ENCODE measurements around the gene PRND. TPM values are rescaled to one million over a fixed set of nuclear protein-coding genes. Genes with fewer than 3 reads are reported as not detected.

The PRND gene
- total and polyA plus RNA-seq, 2 of the 4 experiments (the other 2 are of a cell fraction), result not detected

DNA sequence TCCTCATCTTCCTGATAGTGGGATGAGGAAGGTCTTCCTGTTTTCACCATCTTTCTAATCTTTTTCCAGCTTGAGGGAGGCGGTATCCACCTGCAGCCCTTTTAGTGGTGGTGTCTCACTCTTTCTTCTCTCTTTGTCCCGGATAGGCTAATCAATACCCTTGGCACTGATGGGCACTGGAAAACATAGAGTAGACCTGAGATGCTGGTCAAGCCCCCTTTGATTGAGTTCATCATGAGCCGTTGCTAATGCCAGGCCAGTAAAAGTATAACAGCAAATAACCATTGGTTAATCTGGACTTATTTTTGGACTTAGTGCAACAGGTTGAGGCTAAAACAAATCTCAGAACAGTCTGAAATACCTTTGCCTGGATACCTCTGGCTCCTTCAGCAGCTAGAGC, 21.8 kb upstream of the PRND start:
- no CpG with 5 or more reads among the region's 3 CpGs for WGBS, 2 experiments (ENCODE audit: extremely low coverage in 2 of 2, insufficient read length in 1 of 2)
- no peak overlapping the region for H2BK20ac ChIP-seq (ENCODE audit: low read depth, low read length)
- no peak for ATAC-seq (ENCODE audit: low read depth)
- peaks cover 26% of the 10 kb centered on the region for H3K9me1 ChIP-seq (ENCODE audit: insufficient read depth, low read length)
- CTCF ChIA-PET, result no interaction called here
- TF ChIP-seq RAD21 (IDR thresholded peaks at IDR 0.05; ENCODE audit: low read length) (no peak), NFE2L2 (IDR thresholded peaks at IDR 0.05; ENCODE audit: low read depth, low read length) (no peak), CEBPB (IDR thresholded peaks at IDR 0.05; ENCODE audit: low read depth, low read length) (no peak), MAZ (IDR thresholded peaks at IDR 0.05; ENCODE audit: borderline replicate concordance, low read depth, low read length) (no peak), CHD1 (IDR thresholded peaks at IDR 0.05; ENCODE audit: low read depth, low read length) (no peak), FOS (IDR thresholded peaks at IDR 0.05; ENCODE audit: low read depth, low read length) (no peak), SMC3 (IDR thresholded peaks at IDR 0.05; ENCODE audit: low read depth, low read length) (no peak), RFX5 (IDR thresholded peaks at IDR 0.05; ENCODE audit: low read depth, low read length) (no peak), MXI1 (IDR thresholded peaks at IDR 0.05; ENCODE audit: borderline replicate concordance, low read depth, low read length) (no peak), BHLHE40 (IDR thresholded peaks at IDR 0.05; ENCODE audit: low read depth, low read length) (no peak), MAFK (IDR thresholded peaks at IDR 0.05; ENCODE audit: low read depth, low read length) (no peak), ELK1 (IDR thresholded peaks at IDR 0.05; ENCODE audit: borderline replicate concordance, low read depth, low read length) (no peak), POLR2A (IDR thresholded peaks at IDR 0.05; ENCODE audit: low read depth, low read length) (no peak), RCOR1 (IDR thresholded peaks at IDR 0.05; ENCODE audit: insufficient replicate concordance, low read length) (no peak)
- TF ChIP-seq, protein P1, sequence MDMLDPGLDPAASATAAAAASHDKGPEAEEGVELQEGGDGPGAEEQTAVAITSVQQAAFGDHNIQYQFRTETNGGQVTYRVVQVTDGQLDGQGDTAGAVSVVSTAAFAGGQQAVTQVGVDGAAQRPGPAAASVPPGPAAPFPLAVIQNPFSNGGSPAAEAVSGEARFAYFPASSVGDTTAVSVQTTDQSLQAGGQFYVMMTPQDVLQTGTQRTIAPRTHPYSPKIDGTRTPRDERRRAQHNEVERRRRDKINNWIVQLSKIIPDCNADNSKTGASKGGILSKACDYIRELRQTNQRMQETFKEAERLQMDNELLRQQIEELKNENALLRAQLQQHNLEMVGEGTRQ (IDR thresholded peaks at IDR 0.05; ENCODE audit: low read depth, low read length), result no peak
- TF ChIP-seq, protein P2, sequence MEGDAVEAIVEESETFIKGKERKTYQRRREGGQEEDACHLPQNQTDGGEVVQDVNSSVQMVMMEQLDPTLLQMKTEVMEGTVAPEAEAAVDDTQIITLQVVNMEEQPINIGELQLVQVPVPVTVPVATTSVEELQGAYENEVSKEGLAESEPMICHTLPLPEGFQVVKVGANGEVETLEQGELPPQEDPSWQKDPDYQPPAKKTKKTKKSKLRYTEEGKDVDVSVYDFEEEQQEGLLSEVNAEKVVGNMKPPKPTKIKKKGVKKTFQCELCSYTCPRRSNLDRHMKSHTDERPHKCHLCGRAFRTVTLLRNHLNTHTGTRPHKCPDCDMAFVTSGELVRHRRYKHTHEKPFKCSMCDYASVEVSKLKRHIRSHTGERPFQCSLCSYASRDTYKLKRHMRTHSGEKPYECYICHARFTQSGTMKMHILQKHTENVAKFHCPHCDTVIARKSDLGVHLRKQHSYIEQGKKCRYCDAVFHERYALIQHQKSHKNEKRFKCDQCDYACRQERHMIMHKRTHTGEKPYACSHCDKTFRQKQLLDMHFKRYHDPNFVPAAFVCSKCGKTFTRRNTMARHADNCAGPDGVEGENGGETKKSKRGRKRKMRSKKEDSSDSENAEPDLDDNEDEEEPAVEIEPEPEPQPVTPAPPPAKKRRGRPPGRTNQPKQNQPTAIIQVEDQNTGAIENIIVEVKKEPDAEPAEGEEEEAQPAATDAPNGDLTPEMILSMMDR (conservative IDR thresholded peaks at IDR 0.05; ENCODE audit: low read depth, low read length), result no peak
- intact Hi-C loops (cut with micrococcal nuclease), result no loop called here
- H2BK15ac ChIP-seq (ENCODE audit: low read depth, low read length), result no peak overlapping the region
- dilution Hi-C loops (cut with HindIII; ENCODE audit: low sequenced_read_pairs, unreplicated experiment), result no loop called here
- H3K27ac ChIP-seq (ENCODE audit: insufficient read depth, low read length), result no peak overlapping the region
- H4K8ac ChIP-seq (ENCODE audit: low read depth in 2 of 2, low read length in 2 of 2), result no peak overlapping the region
- in situ Hi-C loops (cut with MboI; ENCODE audit: low sequenced_read_pairs), result no loop called here
- H4K91ac ChIP-seq (ENCODE audit: insufficient read depth, low read depth, low read length), result no peak overlapping the region
- H3K14ac ChIP-seq (replicated peaks; ENCODE audit: low read depth, low read length), result no peak overlapping the region
- H3K27me3 ChIP-seq (ENCODE audit: control insufficient read depth, insufficient read depth, low read length), result no peaks in the 10 kb centered on the region
- H2AFZ ChIP-seq (replicated peaks; ENCODE audit: low read length, poor library complexity), result no peak overlapping the region
- H3K4me1 ChIP-seq (ENCODE audit: control insufficient read depth, insufficient read depth, low read length), result peaks cover 4% of the 10 kb centered on the region; the same call in 1 of the 2 replicates
- no peak overlapping the region for H3K56ac ChIP-seq (ENCODE audit: extremely low read depth, insufficient read depth, low read length)
- H3K79me1 ChIP-seq (ENCODE audit: low read depth in 1 of 2, low read length in 2 of 2), result peaks cover 20 to 53% of the 10 kb centered on the region in 2 experiments
- H3K4me2 ChIP-seq (ENCODE audit: low read depth, low read length), result no peak overlapping the region
- no TSS peak for BruUV-seq (replicated peaks)
- no peak overlapping the region for H3K4ac ChIP-seq (ENCODE audit: low read depth, low read length)
- H3K4me3 ChIP-seq (ENCODE audit: insufficient read depth, low read depth, low read length), result no peak overlapping the region
- H3K18ac ChIP-seq (ENCODE audit: low read depth, low read length), result no peak overlapping the region
- H2BK120ac ChIP-seq (ENCODE audit: low read depth, low read length), result no peak overlapping the region
- no peak overlapping the region for H2BK5ac ChIP-seq (ENCODE audit: low read depth, low read length, poor library complexity, severe bottlenecking)
- H3K23ac ChIP-seq (ENCODE audit: low read depth, low read length), result no peak overlapping the region
- no peak overlapping the region for H4K5ac ChIP-seq (ENCODE audit: low read depth, low read length)
- H2AK9ac ChIP-seq (replicated peaks; ENCODE audit: low read depth, low read length, poor library complexity), result no peak overlapping the region
- peaks cover 30% of the 10 kb centered on the region for H4K20me1 ChIP-seq (ENCODE audit: insufficient read depth, low read length)
- POLR2A ChIA-PET (ENCODE audit: unreplicated experiment), result no interaction called here
- peaks cover 14% of the 10 kb centered on the region for H3K36me3 ChIP-seq (ENCODE audit: control insufficient read depth, insufficient read depth, low read length)
- H3K9me3 ChIP-seq (ENCODE audit: control insufficient read depth, insufficient read depth, low read length), result no peaks in the 10 kb centered on the region
- no peak overlapping the region for H3K9ac ChIP-seq (ENCODE audit: low read depth, low read length)
- H2AK5ac ChIP-seq (ENCODE audit: low read depth, low read length), result no peak overlapping the region
- no peak for DNase-seq

All from IMR-90 (cell line).